NCI-H2196 (cell line): Measurements from ENCODE around the gene ZNF268.
A peak's percentile ranks its signal among the peaks of the same experiment; 100 is the strongest.

Source experiments
- DNase-seq: peaks from one replicate; lab custom pipeline; 2025; ENCODE audit not compliant: unreplicated experiment; lab: John Stamatoyannopoulos, UW

Gene ZNF268

GRCh38 chr12:133181238-133181959 lies at the start of gene ZNF268:
Gene ZNF268 (plus strand): TSS chr12:133181495. CDS start chr12:133181998, 503 bp downstream.
- DNase-seq = peak; percentile 97

GRCh38 chr12:133135747-133136146 lies 45.5 kb upstream of the ZNF268 start:
- no peak for DNase-seq

- no peak for DNase-seq
Observed at GRCh38 chr12:133145981-133146380, 35.3 kb upstream of the ZNF268 start.

GRCh38 chr12:133156125-133156690 lies 25.1 kb upstream of the ZNF268 start:
- DNase-seq = no peak

GRCh38 chr12:133165776-133166175 lies 15.5 kb upstream of the ZNF268 start:
- DNase-seq = no peak

GRCh38 chr12:133172491-133172890 lies 8.8 kb upstream of the ZNF268 start:
- no peak for DNase-seq

GRCh38 chr12:133174901-133175300 lies 6.4 kb upstream of the ZNF268 start:
- DNase-seq = no peak

- no peak for DNase-seq
Observed at GRCh38 chr12:133180669-133181068, 626 bp upstream of the ZNF268 start.

- no peak for DNase-seq
Observed at GRCh38 chr12:133190176-133190575, 8.9 kb downstream of the ZNF268 start.

- DNase-seq = no peak
Observed at GRCh38 chr12:133192847-133193246, 11.6 kb downstream of the ZNF268 start.

- no peak for DNase-seq
Observed at GRCh38 chr12:133201888-133202287, 20.6 kb downstream of the ZNF268 start.

- DNase-seq = no peak
Observed at GRCh38 chr12:133202493-133203343, 21.4 kb downstream of the ZNF268 start.

- DNase-seq = no peak
Observed at GRCh38 chr12:133203344-133204263, 22.3 kb downstream of the ZNF268 start.

GRCh38 chr12:133204264-133204603 lies 22.9 kb downstream of the ZNF268 start:
- no peak for DNase-seq

GRCh38 chr12:133206390-133206789 lies 25.1 kb downstream of the ZNF268 start:
- no peak for DNase-seq

GRCh38 chr12:133215724-133216123 lies 34.4 kb downstream of the ZNF268 start:
- DNase-seq = no peak

GRCh38 chr12:133217219-133217618 lies 35.9 kb downstream of the ZNF268 start:
- no peak for DNase-seq

- no peak for DNase-seq
Observed at GRCh38 chr12:133220521-133220920, 39.2 kb downstream of the ZNF268 start.

- no peak for DNase-seq
Observed at GRCh38 chr12:133221241-133221640, 39.9 kb downstream of the ZNF268 start.

GRCh38 chr12:133222211-133222610 lies 40.9 kb downstream of the ZNF268 start:
- no peak for DNase-seq

- DNase-seq = no peak
Observed at GRCh38 chr12:133225527-133225926, 44.2 kb downstream of the ZNF268 start.
